ENCODE results near the gene MAGEH1. TPM values are rescaled to one million over a fixed set of nuclear protein-coding genes. Genes with fewer than 3 reads are reported as not detected.

Gene MAGEH1
- total RNA-seq, 1 donor from 2014 or later: 115 TPM

- DNase-seq: no peak
Measured at GRCh38 chrX:55490974-55491373, 39.0 kb downstream of the MAGEH1 start.

Small RNA genes within 50 kb of the gene (small RNA-seq; reads per million reads assigned to genes)
- gene MIR4536-2: not detected

Other genes with a start within 250 kb of the MAGEH1 start
- not detected for gene PAGE5, start 231.8 kb upstream of the MAGEH1 start, total RNA-seq
- gene PAGE3, start 187.2 kb upstream of the MAGEH1 start, total RNA-seq: not detected
- gene USP51, start 37.7 kb downstream of the MAGEH1 start, total RNA-seq: 6.9 TPM
- not detected for gene FOXR2, start 171.3 kb downstream of the MAGEH1 start, total RNA-seq

Measured in occipital lobe (tissue), 3 donors.